ENCODE data around the gene SHROOM3.
"Not testable (repeated sequence)": the region's sequence is repeated elsewhere in the genome, so short reads cannot be mapped to it uniquely, and the experiment has no call there.

SHROOM3 gene

GRCh38 chr4:76445911-76446310, 10.9 kb downstream of the SHROOM3 start:
- DNase-seq: no peak

DNA sequence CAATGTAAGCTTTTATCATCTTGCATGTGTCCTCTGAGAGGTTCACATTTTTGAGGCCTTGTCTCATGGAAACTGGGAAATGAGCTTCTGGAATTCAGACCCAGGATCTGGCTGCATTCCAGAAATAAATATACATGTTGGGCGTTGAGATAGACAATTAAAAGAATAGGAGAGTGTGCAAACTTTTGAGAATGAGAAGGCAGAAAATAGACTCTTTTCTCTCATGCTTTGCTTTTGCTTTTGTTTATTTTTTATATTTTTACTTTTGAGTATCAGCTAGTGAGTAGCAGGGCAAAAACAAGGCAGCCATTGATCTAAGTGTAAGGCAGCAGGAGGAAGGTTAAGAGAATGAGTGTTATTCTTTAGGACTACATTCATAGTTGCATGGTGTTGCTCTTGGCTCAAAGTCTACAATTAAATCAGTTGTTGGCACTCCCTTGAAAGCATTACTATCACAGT, 12.4 kb downstream of the SHROOM3 start:
- no peak for DNase-seq

DNA sequence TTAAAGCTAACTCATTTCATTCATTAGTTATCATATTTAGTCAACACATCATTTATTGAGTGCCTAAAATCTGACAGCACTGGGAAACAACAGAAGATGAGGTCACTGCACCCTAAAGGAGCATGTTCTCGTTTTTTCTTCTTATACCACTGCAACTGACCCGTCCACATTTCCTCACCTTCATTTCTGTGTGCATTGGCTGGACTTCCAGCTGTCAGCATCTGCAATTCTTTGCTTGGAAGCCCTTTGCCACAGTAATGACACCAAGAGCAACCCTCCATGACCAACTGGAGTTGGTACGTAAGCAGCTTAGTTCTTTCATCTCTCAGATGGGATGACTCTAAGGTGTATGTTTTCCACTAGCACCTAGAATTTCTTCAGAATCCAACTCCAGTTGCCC, 13.2 kb downstream of the SHROOM3 start:
- DNase-seq: no peak

GRCh38 chr4:76449362-76449767, 14.3 kb downstream of the SHROOM3 start:
- no peak for DNase-seq

DNA sequence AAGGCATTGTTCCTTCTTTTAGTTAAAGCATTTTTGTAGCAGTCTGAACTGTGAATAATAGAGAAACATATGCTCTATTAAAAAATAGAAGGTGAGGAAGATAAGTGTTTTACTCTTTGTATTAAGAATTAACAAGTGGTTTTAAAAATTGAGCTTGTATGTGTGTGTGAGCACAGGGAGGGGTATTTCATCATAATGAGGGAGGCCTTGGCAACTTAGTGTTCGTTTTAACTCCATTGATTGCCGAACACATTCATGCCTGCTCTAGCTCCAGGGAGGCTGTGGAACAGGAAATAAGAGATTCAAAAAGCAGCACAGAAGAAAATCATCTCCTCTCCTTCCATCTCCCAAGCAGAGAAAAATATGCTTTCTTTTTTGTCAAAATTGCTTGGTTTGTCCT, 14.8 kb downstream of the SHROOM3 start:
- no peak for DNase-seq

DNA sequence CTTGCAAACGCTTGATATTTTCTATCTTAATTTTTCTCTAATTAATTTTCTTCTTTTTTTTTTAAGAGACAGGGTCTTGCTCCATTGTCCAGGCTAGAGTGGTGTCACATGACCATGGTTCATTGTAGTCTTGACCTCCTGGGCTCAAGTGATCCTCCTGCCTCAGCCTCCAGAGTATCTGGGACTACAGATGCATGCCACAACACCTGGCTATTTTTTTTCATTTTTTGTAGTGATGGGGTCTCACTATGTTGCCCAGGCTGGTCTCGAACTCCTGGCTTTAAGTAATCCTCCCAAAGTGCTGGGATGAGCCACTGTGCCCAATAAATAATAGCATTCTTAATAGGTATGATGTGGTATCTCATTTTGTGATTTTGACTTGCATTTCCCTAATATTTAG, 18.2 kb downstream of the SHROOM3 start:
- DNase-seq: no peak

GRCh38 chr4:76454073-76454472, 19.0 kb downstream of the SHROOM3 start:
- not testable (repeated sequence) for DNase-seq

- DNase-seq: no peak
Measured at GRCh38 chr4:76457885-76458284, 22.9 kb downstream of the SHROOM3 start.

DNA sequence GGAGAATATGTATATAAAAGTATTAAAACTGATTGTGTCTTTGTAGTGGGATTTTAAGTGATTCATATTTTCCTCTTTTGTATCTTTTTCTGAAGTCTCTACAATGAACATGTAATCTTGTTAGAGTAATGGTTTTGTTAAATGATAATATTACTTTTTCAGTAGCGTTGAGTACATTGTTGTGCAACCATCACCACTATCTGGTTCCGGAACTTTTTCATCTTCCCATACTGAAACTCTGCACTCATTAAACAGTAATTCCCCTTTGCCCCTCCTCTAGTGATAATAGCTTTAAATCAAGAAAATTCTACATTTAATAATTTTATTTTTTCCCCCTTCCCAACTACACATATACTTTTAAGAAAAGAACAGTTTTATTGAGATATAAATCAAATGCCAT, 23.3 kb downstream of the SHROOM3 start:
- DNase-seq: no peak

DNA sequence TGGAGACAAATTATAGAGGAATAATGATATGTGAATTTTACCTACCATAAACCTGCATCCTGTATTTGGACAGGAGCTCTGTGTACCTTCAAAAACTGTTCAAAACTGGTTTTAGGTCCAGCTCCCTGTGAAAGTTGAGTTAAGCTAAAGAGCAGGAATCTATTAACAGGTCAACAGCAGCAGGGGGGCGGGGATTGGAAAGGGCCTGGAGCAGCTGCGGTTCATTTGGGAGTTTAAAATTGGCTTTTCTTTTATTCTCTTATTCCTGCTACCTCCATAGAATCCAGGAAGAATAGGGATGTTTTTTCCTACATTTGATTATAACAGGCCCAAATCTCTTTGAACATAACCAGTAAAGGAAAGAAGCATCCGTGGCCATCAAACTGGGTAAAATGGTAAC, 23.8 kb downstream of the SHROOM3 start:
- no peak for DNase-seq

DNA sequence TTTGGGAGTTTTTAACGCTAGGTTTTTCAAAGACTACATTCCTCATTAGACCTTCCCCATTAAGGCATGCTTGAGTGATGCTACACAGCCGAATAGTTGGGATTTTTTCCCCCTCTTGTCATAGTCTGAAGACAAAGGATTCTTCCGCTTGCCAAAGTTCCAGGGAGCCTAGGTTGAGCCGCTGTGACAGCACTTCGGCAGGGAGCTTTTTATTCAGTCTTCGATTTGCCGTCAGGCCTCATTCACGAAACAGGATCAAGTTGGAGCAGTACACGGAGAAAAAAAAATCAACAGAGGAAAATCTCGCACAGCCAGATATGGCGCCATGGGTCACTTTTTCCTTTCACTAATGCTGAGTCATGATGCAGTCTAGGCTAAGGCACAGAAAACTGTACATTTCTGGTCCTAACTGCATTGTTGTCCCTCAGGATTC, 24.3 kb downstream of the SHROOM3 start:
- DNase-seq: peak in 1 of 14 donors; percentile 11

DNA sequence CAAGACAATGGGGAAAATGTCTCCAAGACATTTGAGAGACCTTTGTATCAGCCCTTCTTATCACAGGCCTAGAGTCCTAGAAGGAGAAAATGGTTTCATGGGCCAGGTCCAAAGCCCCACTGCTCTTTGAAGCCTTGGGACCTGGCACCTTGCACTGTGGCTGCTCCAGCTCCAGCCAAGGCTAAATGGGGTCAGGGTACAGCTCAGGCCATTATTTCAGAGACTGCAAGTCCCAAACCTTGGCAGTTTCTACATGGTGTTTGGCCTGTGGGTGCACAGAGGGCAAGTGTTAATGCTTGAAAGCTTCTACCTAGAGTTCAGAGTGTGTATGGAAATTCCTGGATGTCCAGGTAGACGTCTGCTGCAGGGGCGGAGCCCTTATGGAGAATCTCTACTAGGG, 28.5 kb downstream of the SHROOM3 start:
- no peak for DNase-seq

- no peak for DNase-seq
Measured at GRCh38 chr4:76470064-76470463, 35.0 kb downstream of the SHROOM3 start.

- no peak for DNase-seq
Measured at GRCh38 chr4:76470532-76470931, 35.5 kb downstream of the SHROOM3 start.

GRCh38 chr4:76476571-76476970, 41.5 kb downstream of the SHROOM3 start:
- DNase-seq: no peak

DNA sequence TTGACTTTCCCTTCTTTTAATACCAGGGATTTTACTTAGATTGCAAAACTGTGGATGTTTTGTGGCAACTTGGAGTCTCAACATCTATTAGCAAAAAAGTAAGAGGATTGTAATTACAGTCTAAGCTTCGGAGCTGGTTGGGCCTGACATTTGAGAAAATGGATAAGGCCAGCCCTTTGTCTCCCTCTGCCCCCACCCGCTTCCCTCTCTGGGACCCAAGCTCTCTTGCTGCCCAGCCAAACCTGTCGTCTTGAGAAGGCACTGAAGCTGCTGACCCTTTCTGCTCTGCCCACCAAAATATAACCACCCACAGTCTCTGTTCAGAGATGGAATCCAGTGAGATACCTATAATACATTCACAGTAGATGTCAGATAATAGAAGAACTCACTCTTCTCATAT, 49.6 kb downstream of the SHROOM3 start:
- DNase-seq: no peak

DNA sequence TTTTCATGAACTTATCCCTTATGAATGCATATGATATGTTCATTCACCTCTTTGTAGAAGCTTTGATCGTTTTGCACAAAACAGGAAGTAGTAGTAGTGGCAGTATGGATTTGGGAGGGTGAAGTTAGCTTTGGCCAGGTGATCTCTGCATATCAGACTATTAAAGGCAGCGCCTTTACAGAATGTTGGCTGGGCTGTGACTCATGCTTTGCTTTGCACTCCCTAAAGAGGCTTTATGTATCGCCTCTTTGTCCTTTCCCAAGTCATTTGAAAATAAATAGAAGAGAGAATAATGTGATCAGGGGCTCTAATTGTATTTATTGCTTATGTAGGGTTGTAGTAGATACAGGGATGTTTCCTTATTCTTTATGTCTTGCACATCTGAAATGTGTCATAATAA, 50.4 kb downstream of the SHROOM3 start:
- no peak for DNase-seq

DNA sequence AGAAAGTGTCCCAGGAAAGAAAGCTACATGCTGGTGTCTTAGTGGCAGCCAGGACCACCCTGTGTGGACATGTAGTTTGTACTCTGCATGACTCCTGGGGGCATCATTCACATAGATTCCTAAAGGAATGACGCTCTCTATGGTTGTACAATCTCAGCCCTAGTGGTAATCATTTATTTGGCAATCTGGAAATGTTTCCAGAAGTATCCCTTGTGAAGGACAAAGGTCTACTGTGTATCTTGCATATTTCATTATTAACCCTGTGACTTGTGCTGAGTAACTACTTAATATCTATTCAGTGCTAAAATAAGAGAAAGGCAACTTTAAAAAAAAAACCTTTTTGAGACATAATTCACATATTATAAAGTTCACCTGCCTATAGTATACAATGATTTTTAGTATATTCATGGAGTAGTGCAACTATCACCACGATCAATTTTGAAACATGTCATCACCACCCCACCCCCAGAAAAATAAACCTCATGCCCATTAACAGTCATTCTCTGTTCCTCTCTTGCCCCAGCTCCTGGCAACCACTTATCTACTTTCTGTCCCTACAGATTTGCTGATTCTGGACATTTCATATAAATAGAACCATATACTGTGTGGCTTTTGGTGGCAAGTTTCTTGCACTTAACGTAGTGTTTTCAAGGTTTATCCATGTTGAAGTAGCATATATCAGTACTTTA, 51.7 kb downstream of the SHROOM3 start:
- DNase-seq: no peak

DNA sequence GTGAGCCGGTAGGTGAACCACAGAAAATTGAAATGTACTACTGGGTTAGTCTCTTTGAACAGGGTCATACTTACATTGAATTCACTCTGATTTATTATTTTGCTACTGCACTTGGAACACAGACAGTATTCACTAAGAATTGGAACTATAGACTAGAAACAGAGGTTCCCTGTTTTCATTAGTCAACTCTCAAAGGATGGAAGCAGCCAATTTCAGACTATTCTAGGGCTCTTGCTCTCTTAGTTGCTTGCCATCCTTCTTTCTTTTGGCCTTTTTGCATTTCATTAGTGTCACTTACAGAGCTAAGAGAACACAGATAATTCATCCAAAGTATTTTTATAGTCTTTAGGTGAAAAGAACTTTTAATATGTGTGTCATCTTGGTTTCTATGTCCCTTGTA, 52.6 kb downstream of the SHROOM3 start:
- no peak for DNase-seq

GRCh38 chr4:76488455-76488854, 53.4 kb downstream of the SHROOM3 start:
- no peak for DNase-seq

DNA sequence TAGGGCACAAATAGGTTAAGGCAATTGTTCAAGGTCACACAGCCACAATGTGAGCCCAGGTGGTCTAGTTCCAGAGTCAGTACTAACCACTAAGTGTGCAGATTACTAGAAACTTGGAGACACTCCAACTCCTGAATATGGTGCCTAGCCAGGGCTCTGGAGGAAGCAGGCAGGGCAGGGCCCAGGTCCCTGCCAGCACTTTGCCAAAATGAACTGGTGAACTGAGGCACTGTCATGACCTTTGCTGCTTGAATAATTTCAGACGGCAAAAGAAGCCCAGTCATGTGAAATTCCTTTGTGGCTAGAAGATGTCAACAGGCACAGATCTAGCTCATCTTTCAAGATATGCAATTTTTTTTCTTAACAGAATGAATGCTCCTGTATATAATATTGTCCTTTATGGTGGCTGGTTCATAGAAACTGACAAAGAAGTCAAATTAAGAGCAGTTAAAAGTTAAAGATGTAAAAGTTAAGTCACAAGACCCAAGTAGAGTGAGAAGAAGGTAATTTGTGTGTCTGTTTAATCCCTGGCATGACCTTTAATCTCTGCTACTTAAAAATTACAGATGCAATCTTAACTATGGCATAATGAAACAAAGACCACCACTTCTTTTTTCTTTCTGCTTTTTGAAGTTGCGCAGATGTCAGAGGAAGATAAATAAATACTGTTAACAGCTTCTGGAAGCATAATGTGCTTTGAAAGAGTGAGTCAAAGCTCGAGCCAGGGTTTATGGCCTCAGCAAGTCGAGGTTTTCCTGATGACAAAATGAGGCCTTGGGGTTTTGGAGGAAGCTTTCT, 54.1 kb downstream of the SHROOM3 start:
- DNase-seq: no peak

GRCh38 chr4:76489686-76490161, 54.7 kb downstream of the SHROOM3 start:
- DNase-seq: no peak

GRCh38 chr4:76492055-76492454, 57.0 kb downstream of the SHROOM3 start:
- DNase-seq: peak in 1 of 14 donors; percentile 38

DNA sequence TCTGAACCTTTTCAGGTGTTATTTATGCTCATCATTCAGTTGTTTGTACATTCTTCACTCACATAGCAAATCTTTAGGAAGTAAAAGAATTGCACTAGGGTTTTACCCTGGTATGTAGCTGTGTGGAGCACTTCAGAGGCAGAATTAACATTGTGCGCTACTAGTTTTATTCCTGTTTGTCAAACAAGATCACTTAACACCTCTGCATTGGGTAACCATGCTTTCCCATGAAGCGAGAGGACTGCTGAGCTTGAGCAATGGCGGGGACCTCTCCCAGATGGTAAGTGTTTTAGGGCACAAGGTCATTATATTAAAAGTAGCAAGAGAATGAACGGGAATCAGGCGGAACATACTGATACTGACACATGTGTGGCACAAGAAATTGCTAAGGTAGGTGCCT, 59.2 kb downstream of the SHROOM3 start:
- no peak for DNase-seq
